ENCODE results near the gene NFIA.

NFIA gene

GRCh38 chr1:61160526-61160925 is 78.2 kb downstream of the NFIA start:
- DNase-seq, result no peak

GRCh38 chr1:61162520-61163258 is 80.3 kb downstream of the NFIA start:
- DNase-seq, result no peak

GRCh38 chr1:61163355-61163754 is 81.0 kb downstream of the NFIA start:
- DNase-seq, result no peak

GRCh38 chr1:61165402-61165801 is 83.0 kb downstream of the NFIA start:
- no peak for DNase-seq

- DNase-seq, result no peak
Measured at GRCh38 chr1:61167309-61167708, 84.9 kb downstream of the NFIA start.

DNA sequence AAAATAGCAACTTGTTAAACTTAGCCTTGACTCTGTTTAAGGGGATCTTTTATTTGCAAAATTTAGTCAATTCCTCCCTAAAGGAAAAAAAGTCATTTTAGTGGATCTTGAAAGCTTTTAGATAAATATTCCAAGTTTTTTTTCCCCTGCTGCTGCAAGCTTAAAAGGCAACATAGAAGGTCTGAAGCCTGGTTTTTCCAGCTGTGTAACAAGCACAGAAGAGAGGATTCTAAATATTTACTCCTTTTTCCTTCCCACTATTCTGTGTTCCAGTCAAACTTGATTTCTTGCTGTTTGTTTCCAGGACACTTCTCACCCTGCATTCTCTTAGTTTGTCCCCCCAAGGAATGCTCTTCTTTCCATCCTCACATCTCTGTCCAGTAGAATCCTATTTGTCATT is 86.7 kb downstream of the NFIA start:
- no peak for DNase-seq

GRCh38 chr1:61169634-61170033 is 87.3 kb downstream of the NFIA start:
- no peak for DNase-seq

DNA sequence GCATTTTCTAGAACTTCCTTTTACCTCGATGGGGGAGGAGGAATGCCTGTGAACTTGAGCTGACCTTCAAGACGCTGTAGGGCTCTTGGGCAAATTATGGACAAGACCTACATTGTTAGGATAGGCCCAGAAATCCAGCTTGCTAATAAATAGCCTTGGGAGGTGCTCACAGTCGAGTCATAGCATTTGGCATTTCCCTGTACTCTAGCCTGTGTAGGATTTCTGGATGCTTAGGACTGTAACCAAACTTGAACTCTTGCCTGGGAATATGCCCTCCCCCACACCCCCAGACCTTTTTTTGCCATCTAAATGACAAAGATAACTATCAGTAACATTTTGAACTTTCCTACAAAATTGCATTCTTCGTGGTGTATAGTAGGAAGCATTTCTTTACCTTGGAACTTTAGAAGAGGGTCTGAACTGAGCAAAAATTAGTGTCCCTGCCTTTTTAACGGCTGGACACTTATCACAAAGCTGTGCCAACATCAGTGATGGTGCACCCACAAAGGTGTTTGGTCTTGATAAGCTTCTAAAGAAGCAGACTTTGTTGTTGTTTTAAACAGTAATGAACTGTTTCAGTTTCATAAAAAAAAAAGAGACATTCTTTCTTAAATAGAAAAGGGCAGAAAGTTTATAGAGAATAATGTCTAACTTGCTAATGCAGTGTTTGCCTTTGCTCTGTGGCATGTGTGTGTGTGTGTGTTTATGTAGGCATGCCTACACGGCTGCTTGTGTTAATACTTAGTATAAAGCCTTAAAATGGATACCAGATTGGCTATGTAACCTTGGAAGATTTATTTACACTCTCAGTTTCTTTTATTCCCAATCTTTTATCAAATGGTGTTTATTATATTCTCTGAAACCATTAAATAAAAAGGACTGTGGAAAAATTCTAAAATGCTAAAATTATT is 88.2 kb downstream of the NFIA start:
- DNase-seq, result no peak

DNA sequence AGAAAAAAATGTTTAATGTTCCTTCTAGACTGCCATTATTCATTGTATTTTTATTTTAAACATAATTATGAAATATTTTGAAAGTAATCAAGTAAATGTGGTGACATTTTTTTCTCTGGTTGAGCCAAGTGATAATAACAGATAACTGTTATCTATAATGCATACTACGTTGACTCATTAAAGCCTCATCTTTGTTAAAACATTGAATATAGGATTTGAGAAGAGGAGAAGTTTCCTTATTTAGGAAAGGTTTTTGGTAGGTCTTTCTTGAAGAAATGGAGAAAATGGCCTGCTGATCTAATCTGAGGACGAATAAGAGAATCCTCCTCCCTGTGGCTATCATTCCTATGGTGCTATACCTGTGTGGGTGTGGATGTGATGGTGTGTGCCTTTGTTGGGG is 89.0 kb downstream of the NFIA start:
- DNase-seq, result no peak

DNA sequence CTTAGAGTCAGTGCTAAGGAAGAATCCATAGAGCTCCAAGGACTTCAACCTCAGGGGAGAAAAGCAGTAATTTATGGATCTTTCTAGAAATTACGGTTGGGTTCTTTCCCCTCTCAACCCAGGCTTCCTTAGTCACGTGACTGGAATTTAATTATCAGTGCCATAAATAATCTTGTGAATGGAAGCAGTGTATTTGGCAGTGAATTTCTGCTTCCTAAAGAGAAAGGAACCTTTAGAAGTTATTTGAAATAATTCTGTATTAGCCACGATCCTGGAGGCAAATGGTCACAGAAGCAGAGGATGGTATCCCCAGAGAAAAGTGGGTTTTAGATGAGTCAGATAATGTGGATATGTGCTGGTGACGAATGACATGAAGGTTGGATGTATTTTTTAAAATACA is 89.6 kb downstream of the NFIA start:
- DNase-seq, result no peak

GRCh38 chr1:61173118-61173517 is 90.8 kb downstream of the NFIA start:
- no peak for DNase-seq

DNA sequence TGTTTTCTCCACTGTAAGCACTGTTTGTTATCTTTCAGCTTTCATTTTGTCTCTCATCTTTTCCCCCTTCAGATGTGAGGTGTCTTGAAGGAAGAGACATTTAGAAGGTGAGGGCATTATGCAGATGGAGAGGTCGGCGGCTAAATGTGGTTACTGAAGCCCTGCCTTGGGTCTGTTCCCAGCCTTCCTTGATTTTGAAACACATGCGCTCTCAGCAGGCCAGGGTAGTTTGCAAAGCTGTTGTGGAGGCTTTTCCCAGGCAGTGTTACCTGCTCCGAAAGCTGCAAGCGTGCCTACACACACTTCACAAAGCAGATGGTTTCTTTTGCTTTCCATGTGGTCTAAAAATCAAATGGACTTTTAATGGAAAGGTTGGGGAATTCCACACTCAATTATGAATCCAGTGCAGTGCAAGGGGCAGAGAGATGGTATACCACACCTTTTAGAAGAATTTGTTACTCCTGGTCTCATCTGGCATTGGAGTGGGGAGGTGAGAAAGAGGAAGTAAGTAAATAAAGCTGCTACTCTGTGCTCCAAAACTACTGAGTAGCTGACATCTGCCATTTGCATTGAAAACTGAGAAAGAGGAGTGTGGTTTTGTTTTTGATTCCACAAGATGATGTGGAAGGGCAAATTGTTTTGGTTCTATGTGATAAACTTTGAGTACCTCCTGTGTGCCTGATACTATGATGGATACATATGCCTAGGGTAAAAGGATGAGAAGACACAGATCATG is 91.9 kb downstream of the NFIA start:
- no peak for DNase-seq

- DNase-seq, result no peak
Measured at GRCh38 chr1:61175976-61176375, 93.6 kb downstream of the NFIA start.

DNA sequence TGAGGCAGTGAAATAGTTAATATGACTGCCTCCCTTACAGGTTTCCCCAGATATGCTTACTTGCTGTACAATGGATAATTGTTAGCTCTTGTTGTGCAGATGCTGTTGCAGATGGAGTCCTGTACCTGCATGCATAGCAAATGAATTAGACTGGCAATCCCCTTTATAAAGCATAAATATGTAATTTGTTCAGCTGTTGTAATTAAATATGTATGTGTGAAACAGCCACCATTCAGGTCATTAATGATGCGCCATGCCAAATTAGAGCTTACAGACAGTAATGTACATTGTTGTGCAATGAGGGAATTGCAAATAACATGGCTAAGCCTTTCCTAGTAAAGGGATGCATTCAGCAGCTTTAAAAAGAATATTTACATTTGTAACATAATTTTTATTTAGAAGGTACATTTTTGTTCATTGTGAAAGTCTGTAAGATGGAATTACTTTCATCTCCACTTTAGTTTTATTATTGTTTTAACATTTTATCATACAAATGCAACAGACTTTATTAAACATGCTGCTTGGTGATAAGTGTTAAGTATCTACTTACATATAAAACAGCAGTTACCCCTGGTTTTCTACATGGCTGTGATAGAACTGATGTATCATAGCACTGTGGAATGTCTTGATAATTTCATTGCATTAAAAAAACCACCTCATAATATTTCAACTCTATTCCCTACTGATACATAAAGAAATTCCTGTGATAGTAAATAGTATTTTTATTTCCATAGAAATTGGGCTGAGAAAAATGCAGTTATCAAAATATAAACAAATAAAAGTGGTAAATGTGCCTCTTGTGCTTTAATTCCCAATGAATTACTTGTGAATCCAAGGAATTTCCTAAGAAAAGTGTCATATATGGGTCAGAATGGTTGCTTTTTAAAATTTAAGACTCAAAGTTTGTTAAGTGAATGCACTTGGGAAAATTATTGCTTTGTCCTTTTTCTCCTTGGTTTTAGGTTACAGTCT is 99.0 kb downstream of the NFIA start:
- no peak for DNase-seq

- no peak for DNase-seq
Measured at GRCh38 chr1:61182049-61182448, 99.7 kb downstream of the NFIA start.

DNA sequence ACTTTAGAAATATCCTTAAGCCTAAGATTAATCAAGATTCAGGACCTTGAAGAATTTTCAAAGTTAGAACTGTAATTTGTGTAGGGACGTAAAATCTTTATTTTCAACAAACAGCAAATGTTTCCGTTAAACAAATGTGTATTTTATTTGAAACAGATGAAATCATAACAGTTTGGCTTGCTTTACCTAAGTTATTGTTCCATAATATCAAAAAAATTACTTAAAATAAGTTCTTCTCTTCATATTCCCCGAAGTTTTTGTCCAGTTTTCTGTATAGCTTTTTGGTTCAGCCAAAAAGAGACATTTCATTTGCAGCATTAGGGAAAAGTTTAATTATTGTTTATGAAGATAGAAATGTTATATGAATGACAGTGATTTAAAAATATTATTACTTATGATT is 100.1 kb downstream of the NFIA start:
- DNase-seq, result no peak

- DNase-seq, result no peak
Measured at GRCh38 chr1:61183471-61184039, 101.2 kb downstream of the NFIA start.

DNA sequence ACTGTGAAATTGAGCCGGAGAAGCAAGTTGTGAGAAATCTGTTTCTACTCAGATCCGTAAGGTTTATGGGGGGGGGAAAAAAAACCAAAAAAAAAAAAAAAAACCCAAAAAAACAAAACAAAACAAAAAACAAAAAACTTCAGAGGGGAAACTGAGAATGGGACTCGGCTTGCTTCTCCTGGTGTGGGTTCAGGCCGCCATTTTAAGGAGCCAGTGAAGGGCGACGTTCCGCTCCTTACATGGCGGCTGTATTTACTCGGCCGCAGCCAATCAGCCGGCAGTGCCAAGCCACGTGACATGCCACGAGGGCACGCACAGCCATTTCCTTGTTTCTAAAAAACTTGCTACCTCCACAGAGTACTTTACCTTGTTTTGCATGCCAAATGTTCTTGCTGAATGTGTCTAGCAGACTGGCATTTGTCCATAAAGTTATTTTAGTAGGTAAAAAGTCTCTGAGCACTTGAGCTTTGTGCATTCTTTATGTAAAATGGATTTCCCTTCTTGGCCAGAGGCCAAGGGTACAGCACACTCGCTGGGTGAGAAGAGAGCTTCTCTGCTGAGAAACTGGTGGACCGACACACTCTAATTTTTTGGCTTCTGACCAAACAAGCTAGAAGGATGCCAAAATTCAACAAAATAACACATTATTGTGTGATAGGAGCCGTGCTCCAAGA is 101.8 kb downstream of the NFIA start:
- no peak for DNase-seq

DNA sequence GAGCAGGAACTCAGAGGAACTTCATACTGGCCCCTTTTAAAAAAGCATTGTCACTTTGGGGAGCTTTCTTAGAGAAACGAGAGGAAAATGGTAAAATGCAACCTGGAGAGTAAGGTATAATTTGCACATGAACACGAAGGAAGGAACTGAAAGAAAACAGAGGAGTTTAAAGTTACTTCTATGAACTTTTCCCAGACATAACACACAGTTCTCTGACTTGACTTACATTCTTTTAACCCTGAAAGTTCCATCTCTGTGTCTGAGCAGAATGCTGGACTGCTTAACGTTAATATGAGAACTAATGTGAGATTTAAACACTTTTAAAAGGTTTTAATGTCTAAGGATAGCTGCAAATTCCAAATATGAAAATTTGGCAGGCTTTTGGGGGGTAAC is 102.3 kb downstream of the NFIA start:
- no peak for DNase-seq

DNA sequence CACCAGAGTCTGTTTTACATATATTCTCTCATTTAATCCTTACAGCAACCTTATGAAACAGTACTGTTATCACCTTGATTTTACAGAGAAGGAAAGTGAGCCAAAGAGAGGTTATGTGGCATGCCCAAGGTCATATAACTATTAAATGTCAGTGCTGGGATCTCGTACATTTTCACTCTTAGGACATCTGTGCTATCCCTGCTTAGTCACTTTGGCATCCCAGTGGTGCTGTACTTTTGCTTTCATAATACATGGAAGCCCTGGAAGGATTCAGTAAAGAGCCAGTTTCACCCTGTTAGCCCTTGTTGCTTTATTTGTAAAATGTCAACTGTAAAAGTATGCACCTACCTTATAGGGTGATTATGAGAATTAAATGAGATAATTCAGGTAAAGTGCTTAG is 104.4 kb downstream of the NFIA start:
- DNase-seq, result no peak

DNA sequence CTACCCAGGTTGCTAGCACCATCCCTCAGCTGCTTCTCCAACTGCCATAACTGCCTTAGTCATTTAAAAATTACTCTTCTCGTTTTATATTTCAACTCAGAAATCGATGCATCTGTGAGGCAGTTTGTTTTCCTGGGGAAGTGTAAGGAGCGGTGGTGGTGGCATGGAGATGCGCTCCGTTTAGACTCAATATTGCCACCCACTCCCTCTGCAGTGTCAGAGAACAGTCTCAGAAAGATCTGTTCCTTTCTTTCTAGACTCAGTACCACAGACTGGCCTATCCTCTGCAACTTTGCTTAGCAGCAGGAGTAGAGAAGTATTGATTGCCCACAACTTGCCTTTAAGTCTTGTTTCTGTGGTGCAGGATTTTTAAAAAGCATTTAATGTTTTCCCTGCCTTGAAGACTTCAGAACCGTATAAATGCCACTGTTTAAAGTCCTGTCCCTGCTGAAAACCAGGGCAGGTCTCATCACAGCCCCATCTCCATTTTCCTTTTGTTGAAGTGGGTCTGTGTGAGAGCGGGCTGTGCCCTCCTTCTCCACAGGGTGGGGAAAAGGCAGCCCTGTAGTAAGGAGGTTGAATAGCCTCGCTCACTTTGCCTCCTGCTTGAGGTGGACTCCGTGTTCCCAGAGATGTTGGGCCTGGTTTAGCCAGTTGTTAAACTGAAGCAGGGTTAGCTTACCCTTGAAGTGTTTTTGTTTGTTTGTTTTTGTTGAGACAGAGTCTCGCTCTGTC is 105.2 kb downstream of the NFIA start:
- DNase-seq, result no peak
